HG03139 (cell line): ENCODE measurements around the gene ENKD1.

Source experiments
- ATAC-seq: cut with Tn5 transposase; IDR thresholded peaks from one replicate; pipeline ENCODE4 v1.9.1; 2021; ENCODE audit not compliant: unreplicated experiment

Gene ENKD1

GRCh38 chr16:67651847-67652246 is 14.7 kb downstream of the ENKD1 start:
- ATAC-seq = no peak

DNA sequence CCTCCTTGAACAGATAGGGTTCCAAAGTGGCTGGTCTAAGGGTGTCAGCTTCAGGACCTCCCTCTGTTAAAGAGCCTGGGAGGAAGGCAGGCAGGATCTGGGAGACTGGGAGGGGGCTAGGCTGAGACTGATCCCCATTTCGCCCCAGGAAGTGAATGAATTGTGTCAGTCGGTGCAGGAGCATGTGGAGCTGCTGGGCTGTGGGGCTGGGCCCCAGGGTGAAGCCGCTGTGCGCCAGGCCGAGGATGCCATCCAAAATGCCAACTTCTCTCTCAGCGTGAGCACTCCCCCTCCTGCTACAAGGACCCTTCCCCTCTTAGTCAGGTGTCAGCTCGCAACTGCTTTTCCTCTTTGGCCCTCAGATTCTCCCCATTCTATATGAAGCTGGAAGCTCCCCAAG is 15.5 kb downstream of the ENKD1 start:
- no peak for ATAC-seq

DNA sequence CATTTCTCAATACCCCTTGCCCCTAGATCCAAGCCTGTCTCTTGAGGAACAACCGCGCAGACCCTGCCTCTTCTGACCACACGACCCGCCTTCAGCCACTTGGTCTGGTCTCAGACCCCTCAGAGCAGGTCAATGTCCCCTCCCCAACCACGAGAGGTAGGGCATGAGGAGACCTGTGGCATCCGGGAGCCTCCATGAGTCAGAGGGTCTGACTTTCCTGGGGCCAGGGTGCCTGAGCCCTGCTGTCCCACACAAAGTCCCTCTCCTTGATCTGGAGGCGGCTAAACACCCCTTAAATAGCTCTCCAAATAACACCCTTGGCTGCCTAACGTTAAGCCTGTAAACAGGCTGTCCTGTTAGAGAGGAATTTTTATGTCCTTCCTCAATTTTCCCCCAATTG is 16.5 kb downstream of the ENKD1 start:
- no peak for ATAC-seq

DNA sequence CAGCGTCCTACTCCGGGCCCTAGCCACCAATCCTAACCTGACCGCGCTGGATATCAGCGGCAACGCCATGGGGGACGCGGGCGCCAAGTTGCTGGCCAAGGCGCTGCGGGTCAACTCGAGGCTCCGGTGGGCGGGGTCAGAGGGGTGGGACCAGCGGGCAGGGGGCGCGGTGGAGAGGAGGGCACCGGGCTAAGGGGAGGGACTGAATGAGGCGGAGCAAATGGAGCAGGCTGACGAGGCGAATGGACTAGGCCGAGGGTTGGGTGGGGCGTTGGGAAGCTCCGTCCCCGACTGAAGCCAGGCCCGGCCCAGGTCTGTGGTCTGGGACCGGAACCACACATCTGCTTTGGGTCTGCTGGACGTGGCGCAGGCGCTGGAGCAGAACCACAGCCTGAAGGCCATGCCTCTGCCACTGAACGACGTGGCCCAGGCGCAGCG is 17.0 kb downstream of the ENKD1 start:
- no peak for ATAC-seq

DNA sequence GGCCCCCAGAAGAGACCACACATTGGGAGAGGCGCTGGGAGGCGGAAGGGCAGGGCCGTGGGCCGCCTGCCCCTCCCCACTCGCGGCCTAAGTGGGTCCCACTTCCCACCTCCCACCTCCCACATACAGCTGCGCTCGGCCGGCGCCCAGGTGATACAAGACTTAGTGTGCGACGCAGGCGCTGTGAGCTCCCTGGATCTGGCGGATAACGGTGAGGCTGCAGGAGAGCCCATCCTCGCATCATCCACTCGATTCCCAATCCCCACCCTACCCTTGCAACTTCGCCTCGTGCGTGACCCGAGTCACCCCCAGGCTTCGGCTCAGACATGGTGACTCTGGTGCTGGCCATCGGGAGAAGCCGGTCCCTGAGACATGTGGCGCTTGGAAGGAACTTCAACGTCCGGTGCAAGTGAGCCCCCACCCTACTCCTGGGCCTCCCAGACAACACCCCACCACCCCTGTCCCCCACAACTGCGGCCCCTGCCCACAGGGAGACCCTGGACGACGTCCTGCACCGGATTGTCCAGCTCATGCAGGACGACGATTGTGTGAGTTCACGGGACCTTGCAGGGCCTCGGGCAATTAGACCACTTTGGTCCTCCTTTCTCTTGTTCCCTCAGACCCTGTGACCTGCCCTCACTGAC is 17.7 kb downstream of the ENKD1 start:
- no peak for ATAC-seq

- ATAC-seq = no peak
Observed at GRCh38 chr16:67648088-67648763, 18.3 kb downstream of the ENKD1 start.

- ATAC-seq = no peak
Observed at GRCh38 chr16:67647681-67648080, 18.9 kb downstream of the ENKD1 start.

GRCh38 chr16:67647111-67647651 is 19.4 kb downstream of the ENKD1 start:
- ATAC-seq = no peak

GRCh38 chr16:67645397-67646121 is 21.0 kb downstream of the ENKD1 start:
- ATAC-seq = no peak

DNA sequence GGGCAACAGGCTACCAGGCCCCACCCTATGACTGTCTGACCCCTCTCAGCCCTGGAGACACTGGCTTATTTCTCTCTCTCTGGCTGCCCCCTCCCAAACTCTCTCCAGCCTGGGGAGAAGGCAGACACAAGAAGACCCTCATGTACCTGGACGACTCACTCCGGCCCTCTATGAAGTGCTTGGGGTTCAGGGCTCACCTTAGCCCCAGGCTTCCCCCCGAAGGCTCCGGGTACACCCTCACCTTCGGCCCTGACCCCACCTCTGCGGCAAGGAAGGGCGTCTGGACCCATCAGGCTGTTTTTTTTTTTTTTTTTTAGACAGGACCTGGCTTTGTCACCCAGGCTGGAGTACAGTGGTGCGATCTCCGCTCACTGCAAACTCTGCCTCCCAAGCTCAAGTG is 22.5 kb downstream of the ENKD1 start:
- no peak for ATAC-seq

GRCh38 chr16:67641779-67642708 is 24.5 kb downstream of the ENKD1 start:
- no peak for ATAC-seq

GRCh38 chr16:67637625-67638024 is 28.9 kb downstream of the ENKD1 start:
- ATAC-seq = no peak

GRCh38 chr16:67636713-67637112 is 29.8 kb downstream of the ENKD1 start:
- ATAC-seq = no peak

DNA sequence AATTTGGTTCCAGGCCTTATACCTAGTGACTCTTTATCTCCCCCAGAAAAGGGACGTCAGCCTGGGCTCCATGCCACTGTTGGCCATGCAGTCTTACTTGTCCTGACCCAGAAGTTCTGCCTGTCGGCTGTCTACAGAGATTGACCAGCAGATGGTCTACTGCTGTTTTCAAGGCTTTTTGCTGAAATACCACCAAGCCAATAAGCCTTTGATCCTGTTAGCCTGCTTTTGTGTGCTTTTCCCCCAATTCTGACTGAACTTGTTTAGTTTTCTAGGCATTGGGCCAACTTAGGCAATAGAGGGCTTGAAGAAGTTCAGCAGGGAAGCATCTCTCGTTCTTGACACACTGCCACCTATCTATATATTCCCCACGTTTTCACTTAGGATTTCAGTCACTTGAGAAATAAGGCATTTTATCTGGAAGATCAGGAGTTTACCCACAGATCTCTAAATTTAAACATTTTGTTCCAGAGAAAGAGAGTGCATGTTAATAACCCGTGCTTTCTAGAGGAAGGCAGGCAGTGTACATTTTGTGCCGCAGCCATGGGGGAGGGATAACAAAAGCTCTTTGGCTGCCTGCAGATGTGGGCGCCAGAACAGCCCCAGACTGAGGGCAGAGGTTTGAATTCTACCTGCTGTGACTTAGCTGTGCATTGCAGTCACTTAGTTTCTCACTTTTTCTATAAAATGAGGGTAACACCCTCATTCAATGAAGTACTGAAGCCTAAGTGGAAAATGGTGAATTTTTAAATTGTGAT is 34.0 kb downstream of the ENKD1 start:
- no peak for ATAC-seq

DNA sequence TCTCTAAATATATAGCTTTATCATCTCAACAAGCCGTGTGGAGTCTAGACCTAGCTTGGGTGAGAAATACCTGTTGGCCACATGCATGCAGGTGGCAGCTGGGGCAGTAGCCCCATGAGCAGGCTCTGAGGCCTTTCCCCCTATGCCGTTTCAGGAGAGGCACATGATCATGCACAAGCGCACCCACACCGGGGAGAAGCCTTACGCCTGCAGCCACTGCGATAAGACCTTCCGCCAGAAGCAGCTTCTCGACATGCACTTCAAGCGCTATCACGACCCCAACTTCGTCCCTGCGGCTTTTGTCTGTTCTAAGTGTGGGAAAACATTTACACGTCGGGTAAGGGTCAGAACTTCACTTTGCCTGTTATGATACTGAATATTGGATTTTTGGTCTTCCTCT is 38.3 kb downstream of the ENKD1 start:
- ATAC-seq = no peak

GRCh38 chr16:67613808-67614207 is 52.7 kb downstream of the ENKD1 start:
- ATAC-seq = no peak
